ENCODE data around the gene CPM.
A peak's percentile ranks its signal among the peaks of the same experiment; 100 is the strongest.
"Not testable (repeated sequence)": the region's sequence is repeated elsewhere in the genome, so short reads cannot be mapped to it uniquely, and the experiment has no call there.

Gene CPM

GRCh38 chr12:68813242-68813593, 119.8 kb downstream of the CPM start:
- Histone ChIP-seq H3K27ac (ENCODE audit: low read length) (peak overlapping the region; percentile 25; the same call in 1 of the 2 replicates), H3K79me2 (ENCODE audit: low read length) (peaks cover 92% of the 10 kb centered on the region), H4K20me1 (ENCODE audit: insufficient read depth, low read length) (peaks cover 44% of the 10 kb centered on the region), H3K9me3 (replicated peaks; ENCODE audit: insufficient read depth, low read length) (no peaks in the 10 kb centered on the region), H3K9ac (ENCODE audit: low read length) (peak overlapping the region; percentile 38; the same call in 1 of the 2 replicates), H3K4me1 (ENCODE audit: low read length) (peaks cover 24% of the 10 kb centered on the region; the same call in 1 of the 2 replicates), H3K4me3 (ENCODE audit: low read length) (peak overlapping the region; percentile 29), H3K36me3 (replicated peaks; ENCODE audit: insufficient read depth, low read length) (peaks cover 17% of the 10 kb centered on the region), H3K27me3 (replicated peaks; ENCODE audit: insufficient read depth, low read length) (no peaks in the 10 kb centered on the region), H3K9me2 (replicated peaks; ENCODE audit: insufficient read depth, low read length) (no peaks in the 10 kb centered on the region), H3K4me2 (ENCODE audit: low read depth, low read length) (peak overlapping the region; percentile 73), H2AFZ (ENCODE audit: low read length) (no peak overlapping the region), H3F3A (ENCODE audit: insufficient read depth, low read length) (peaks cover 81% of the 10 kb centered on the region)
- TF ChIP-seq EZH2 (optimal IDR thresholded peaks at IDR 0.05; ENCODE audit: low read depth, low read length): no peak
- no peak for TF ChIP-seq EZH2phosphoT487 (IDR thresholded peaks at IDR 0.05; ENCODE audit: low read length)
- TF ChIP-seq, protein P1, sequence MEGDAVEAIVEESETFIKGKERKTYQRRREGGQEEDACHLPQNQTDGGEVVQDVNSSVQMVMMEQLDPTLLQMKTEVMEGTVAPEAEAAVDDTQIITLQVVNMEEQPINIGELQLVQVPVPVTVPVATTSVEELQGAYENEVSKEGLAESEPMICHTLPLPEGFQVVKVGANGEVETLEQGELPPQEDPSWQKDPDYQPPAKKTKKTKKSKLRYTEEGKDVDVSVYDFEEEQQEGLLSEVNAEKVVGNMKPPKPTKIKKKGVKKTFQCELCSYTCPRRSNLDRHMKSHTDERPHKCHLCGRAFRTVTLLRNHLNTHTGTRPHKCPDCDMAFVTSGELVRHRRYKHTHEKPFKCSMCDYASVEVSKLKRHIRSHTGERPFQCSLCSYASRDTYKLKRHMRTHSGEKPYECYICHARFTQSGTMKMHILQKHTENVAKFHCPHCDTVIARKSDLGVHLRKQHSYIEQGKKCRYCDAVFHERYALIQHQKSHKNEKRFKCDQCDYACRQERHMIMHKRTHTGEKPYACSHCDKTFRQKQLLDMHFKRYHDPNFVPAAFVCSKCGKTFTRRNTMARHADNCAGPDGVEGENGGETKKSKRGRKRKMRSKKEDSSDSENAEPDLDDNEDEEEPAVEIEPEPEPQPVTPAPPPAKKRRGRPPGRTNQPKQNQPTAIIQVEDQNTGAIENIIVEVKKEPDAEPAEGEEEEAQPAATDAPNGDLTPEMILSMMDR (IDR thresholded peaks at IDR 0.05; ENCODE audit: low read length): no peak
- DNase-seq: no peak

GRCh38 chr12:68812553-68813241, 120.3 kb downstream of the CPM start:
- no peak for DNase-seq
- no peaks in the 10 kb centered on the region for H3K27me3 ChIP-seq (replicated peaks; ENCODE audit: insufficient read depth, low read length)
- TF ChIP-seq EZH2phosphoT487 (IDR thresholded peaks at IDR 0.05; ENCODE audit: low read length) (no peak), EZH2 (optimal IDR thresholded peaks at IDR 0.05; ENCODE audit: low read depth, low read length) (no peak)
- TF ChIP-seq, protein P1 (IDR thresholded peaks at IDR 0.05; ENCODE audit: low read length): no peak
- H3K9me3 ChIP-seq (replicated peaks; ENCODE audit: insufficient read depth, low read length): no peaks in the 10 kb centered on the region
- H3K4me1 ChIP-seq (ENCODE audit: low read length): peaks cover 24% of the 10 kb centered on the region; the same call in 1 of the 2 replicates
- peak overlapping the region; percentile 25; the same call in 1 of the 2 replicates for H3K27ac ChIP-seq (ENCODE audit: low read length)
- peak overlapping the region; percentile 38; the same call in 1 of the 2 replicates for H3K9ac ChIP-seq (ENCODE audit: low read length)
- peaks cover 44% of the 10 kb centered on the region for H4K20me1 ChIP-seq (ENCODE audit: insufficient read depth, low read length)
- H3K4me2 ChIP-seq (ENCODE audit: low read depth, low read length): peak overlapping the region; percentile 73
- H3K4me3 ChIP-seq (ENCODE audit: low read length): peak overlapping the region; percentile 29
- H3F3A ChIP-seq (ENCODE audit: insufficient read depth, low read length): peaks cover 80% of the 10 kb centered on the region
- no peak overlapping the region for H2AFZ ChIP-seq (ENCODE audit: low read length)
- H3K79me2 ChIP-seq (ENCODE audit: low read length): peaks cover 87% of the 10 kb centered on the region
- no peaks in the 10 kb centered on the region for H3K9me2 ChIP-seq (replicated peaks; ENCODE audit: insufficient read depth, low read length)
- H3K36me3 ChIP-seq (replicated peaks; ENCODE audit: insufficient read depth, low read length): peaks cover 17% of the 10 kb centered on the region

DNA sequence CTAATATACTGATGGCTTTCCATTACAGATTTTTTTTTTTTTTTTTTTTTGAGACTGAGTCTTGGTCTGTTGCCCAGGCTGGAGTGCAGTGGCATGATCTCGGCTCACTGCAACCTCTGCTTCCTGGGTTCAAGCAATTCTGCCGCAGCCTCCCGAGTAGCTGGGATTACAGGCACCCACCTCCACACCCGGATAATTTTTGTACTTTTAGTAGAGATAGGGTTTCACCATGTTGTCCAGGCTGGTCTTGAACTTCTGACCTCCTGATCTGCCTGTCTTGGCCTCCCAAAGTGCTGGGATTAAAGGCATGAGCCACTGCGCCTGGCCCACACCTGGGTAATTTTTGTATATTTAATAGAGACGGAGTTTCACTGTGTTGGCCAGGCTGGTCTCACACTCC, 121.4 kb downstream of the CPM start:
- Histone ChIP-seq H3K9ac (ENCODE audit: low read length) (peak overlapping the region; percentile 100; the same call in 1 of the 2 replicates), H3K4me3 (ENCODE audit: low read length) (peak overlapping the region; percentile 91), H3K4me2 (ENCODE audit: low read depth, low read length) (peak overlapping the region; percentile 73), H4K20me1 (ENCODE audit: insufficient read depth, low read length) (peaks cover 38% of the 10 kb centered on the region), H3K79me2 (ENCODE audit: low read length) (peaks cover 77% of the 10 kb centered on the region), H3K4me1 (ENCODE audit: low read length) (peaks cover 18% of the 10 kb centered on the region; the same call in 1 of the 2 replicates), H3K36me3 (replicated peaks; ENCODE audit: insufficient read depth, low read length) (peaks cover 17% of the 10 kb centered on the region), H3K27ac (ENCODE audit: low read length) (peak overlapping the region; percentile 99; the same call in 1 of the 2 replicates), H3F3A (ENCODE audit: insufficient read depth, low read length) (peaks cover 84% of the 10 kb centered on the region)
- H2AFZ ChIP-seq (ENCODE audit: low read length); DNase-seq; H3K27me3 ChIP-seq (replicated peaks; ENCODE audit: insufficient read depth, low read length); H3K9me3 ChIP-seq (replicated peaks; ENCODE audit: insufficient read depth, low read length); H3K9me2 ChIP-seq (replicated peaks; ENCODE audit: insufficient read depth, low read length): not testable (repeated sequence)

GRCh38 chr12:68810027-68810389, 123.0 kb downstream of the CPM start:
- peaks cover 27% of the 10 kb centered on the region for H4K20me1 ChIP-seq (ENCODE audit: insufficient read depth, low read length)
- H3K79me2 ChIP-seq (ENCODE audit: low read length): peaks cover 61% of the 10 kb centered on the region
- H3K27me3 ChIP-seq (replicated peaks; ENCODE audit: insufficient read depth, low read length); DNase-seq; H3K9me2 ChIP-seq (replicated peaks; ENCODE audit: insufficient read depth, low read length); H2AFZ ChIP-seq (ENCODE audit: low read length); H3K9me3 ChIP-seq (replicated peaks; ENCODE audit: insufficient read depth, low read length): not testable (repeated sequence)
- peaks cover 11% of the 10 kb centered on the region for H3K36me3 ChIP-seq (replicated peaks; ENCODE audit: insufficient read depth, low read length)
- H3K9ac ChIP-seq (ENCODE audit: low read length): peak overlapping the region; percentile 100
- H3K4me3 ChIP-seq (ENCODE audit: low read length): peak overlapping the region; percentile 91
- H3F3A ChIP-seq (ENCODE audit: insufficient read depth, low read length): peaks cover 76% of the 10 kb centered on the region
- peak overlapping the region; percentile 83; the same call in 1 of the 2 replicates for H3K4me2 ChIP-seq (ENCODE audit: low read depth, low read length)
- peaks cover 23% of the 10 kb centered on the region for H3K4me1 ChIP-seq (ENCODE audit: low read length)
- H3K27ac ChIP-seq (ENCODE audit: low read length): peak overlapping the region; percentile 99

Measured in MM.1S (cell line).